NT2/D1 (cell line): ENCODE measurements around the gene PHYKPL.

Experiments
- SUZ12 ChIP-seq: IDR thresholded peaks from 2 replicates; pipeline ENCODE4 v1.6.1; 2011; ENCODE audit not compliant: insufficient read length, insufficient read depth; ENCODE audit errors: extremely low read depth
- YY1 ChIP-seq: IDR thresholded peaks from 2 replicates; pipeline ENCODE4 v1.6.1; 2011; ENCODE audit not compliant: insufficient read length, insufficient read depth
- ZNF274 ChIP-seq: IDR thresholded peaks from 2 replicates; pipeline ENCODE4 v1.6.1; 2011; ENCODE audit warnings: mild to moderate bottlenecking, low read depth, low read length

- TF ChIP-seq SUZ12 (no peak), YY1 (no peak), ZNF274 (no peak)
Observed at GRCh38 chr5:178280631-178281030, 48.0 kb upstream of the PHYKPL start.
